Activated T-helper 1 cell treated with anti-CD3 and anti-CD28 coated beads, Interleukin-2, amount 50 U/mL, for 16 hours (primary cell): Measurements from ENCODE around the gene ADARB2.

Experiments used
- DNase-seq, 2 donors: peaks; one replicate each; pipeline ENCODE4 v3.0.0-alpha.2; 2020; ENCODE audit warnings: low read depth in 1 of 2, low spot score in 1 of 2

ADARB2 gene

DNA sequence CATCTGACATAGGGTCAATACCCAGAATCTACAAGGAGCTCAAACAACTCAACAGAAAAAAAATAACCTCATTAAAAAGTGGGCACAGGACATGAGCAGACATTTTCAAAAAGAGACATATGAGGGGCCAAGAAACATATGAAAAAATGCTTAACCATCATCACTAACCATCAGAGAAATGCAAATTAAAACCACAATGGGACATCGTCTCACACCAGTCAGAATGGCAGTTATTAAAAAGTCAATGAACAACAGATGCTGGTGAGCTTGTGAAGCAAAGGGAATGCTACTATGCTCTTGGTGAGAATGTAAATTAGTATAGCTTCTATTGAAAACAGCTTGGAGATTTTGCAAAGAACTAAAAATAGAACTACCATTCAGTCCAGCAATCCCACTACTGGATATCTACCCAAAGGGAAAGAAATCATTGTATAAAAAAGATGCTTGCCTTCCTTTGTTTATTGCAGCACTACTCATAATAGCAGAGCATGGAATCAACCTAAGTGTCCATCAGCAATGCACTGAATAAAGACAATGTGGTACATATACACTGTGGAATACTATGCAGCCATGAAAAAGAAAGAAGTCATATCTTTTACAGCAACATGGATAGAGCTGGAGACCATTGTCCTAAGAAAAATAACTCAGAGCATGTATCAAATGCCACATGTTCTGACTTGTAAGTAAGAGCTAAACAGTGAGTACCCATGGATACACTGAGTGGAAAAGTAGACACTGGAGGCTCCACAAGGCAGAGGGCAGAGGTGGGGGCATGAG is 139.8 kb downstream of the ADARB2 start:
- no peak for DNase-seq

DNA sequence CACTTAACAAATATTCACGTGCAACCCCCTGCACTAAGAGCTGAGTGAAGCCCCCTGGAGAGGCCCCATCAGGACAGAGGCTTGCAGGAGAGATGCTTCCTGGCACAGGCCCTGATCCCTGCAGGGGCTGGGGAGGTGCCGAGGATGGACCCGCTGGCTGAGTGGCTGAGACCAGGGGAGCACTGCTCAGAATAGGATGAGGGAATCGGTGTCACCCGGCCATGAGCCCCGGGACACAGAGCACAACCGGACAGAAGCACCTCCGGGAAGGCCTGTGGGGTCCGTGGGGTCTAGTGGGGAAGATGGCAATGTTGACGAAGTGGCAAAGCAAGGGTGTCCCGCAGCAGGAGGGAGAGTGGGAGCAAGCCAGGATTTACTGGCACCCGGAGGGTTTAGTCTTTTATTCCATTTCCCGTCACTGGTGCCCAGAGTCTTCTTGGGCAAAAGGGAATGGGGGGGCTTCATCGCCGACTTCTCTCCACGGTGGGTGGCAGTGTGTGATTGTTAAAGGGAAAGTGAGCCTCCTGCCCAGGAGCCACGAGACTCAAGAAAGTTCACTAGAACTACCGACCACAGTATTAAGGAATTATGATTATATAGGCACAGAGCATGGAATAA is 140.7 kb downstream of the ADARB2 start:
- no peak for DNase-seq

DNA sequence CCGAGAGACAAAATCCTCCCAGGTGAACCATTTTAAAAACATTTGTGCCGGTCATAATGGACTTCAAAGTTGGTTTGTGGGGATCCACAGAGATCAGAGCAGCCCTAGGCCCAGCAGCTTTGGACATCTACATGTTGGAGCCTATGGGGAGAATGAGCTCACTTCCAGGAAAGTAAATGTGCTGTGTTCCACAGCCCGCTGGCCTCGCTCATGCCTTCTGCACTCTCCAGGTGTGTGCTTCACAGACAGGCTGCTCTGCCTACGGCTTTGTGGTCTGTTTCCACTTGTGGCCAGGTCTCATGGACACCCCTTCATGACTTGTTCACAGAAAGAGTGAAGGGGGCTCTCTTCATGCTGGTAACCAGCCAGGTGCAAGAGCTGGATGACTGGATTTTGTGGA is 141.6 kb downstream of the ADARB2 start:
- no peak for DNase-seq

DNA sequence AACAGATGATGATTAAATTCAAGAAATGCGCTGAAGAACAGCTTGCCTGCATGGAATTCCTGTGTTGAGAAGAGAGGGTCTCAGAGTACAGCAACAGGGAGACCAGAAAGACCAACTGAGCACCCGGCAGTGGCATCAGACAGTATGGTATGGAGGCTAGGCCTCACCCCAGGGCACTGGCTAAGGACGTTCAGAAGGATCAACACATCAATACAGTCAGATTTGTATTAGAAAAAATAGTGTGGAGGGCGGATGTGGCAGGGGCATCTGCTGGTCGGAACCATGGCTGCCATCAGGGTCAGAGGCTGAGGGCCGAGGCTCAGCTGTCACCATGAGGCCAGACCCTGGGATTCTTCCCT is 142.1 kb downstream of the ADARB2 start:
- no peak for DNase-seq

DNA sequence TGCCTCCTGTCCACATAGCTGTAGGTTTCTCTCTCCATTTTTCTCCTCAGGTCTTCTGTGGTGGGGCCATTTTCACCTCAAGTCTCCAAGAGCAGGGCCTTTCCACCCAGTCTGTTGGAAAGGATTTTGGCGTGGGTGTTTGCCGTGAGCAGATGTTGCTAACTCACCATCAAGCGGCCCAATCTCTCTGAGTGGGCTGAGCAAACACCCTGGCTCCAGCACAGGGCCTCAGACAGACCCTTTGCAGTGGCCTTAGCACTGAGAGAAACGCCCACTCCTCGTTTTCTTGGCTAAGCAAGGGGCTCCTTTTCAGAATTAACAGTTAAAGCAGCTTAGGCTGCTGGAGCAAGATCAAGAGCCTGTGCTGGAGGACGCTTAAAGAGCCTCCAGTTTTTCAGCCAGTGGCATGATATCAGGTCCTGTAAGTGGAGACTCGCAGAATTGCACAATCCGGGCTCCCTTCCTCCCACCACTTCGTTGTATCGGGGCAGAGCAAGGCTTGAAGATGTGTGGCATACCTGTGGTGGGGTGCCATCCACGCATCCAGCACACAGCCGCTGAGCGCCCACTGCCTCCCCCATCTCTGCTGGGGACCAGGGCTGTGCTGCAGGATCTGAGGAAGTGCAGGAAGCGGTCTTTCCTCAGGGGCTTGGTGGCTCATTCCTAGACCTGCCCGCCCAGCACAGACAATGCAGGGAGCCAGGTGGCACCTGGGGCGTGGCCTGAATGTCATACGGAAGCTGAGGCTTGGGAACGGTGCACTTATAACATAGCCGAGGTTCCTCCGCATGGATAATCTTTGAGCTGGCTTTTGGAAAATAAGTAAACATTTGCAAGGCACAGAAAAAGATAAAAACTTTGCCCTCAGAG is 142.7 kb downstream of the ADARB2 start:
- DNase-seq, result no peak

DNA sequence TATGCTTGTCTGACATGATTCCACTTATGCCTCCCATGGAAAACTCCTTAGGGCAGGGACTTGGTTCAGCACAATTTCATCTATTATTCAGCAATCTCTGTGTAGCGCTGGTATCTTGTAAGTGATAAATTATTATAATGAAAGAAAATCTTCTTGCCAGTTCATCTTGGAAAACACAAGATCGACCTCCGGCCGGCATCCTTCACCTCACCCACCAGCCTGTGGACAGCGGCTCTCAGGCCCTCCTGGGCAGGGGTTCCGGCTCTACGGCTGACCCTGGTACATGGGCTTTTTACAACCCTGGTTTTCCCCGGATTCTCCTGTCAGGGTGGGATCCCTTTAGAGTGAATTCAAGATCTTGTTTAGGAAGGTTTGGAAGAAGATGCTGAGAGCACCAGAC is 145.6 kb downstream of the ADARB2 start:
- DNase-seq, result no peak

DNA sequence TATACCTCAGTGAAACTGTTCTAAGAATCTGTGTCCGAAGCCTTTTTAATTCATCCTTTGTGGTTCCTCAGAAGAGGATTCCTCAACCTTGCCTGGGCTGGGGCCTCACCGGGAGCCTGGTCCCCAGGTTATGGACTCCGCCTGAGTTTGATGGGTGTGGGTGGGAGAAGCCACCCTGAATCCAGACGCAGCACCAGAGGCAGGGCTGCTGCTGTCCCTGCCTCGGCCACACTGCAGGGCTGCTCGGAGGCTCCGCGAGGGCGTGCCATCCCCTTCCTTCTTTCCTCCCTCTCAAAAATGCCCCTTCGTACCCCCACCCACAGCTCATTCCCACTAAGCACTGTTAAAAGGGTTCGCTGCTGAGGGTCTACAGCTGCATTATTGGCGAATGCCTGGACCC is 146.3 kb downstream of the ADARB2 start:
- DNase-seq, result no peak

DNA sequence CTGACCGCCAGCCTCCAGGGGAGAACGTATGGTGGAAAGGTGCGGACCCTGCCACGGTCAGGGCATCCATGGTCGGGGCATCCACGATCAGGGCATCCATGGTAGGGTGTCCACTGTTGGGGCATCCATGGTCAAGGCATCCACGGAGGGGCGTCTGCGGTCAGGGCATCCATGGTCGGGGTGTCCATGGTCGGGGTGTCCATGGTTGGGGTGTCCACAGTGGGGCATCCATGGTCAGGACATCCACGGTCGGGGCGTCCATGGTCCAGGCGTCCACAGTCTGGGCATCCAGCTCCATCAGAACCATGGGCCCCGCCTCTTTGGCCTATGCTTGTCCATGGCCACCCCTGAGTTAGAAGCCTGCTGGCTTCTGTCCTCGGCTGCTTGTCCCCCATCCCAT is 148.1 kb downstream of the ADARB2 start:
- DNase-seq, result no peak

DNA sequence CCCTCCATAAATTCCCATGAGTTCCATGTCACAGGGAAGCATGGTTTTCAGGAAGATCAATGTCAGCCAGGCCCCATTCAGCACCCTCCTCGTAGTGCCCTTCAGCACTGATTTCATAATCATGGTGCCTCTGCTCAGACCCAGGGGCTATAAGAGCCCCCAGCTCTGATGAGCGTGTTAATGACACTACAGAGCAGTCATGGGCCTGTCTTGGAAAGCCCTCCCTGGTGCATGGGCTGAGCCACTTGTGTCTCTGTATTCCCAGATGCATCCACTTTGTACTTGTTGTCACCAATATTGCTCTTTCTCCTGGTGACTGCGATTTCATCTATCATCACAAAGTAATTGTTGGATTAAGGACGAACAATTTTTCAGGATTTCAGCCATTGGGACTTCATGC is 154.6 kb downstream of the ADARB2 start:
- no peak for DNase-seq

DNA sequence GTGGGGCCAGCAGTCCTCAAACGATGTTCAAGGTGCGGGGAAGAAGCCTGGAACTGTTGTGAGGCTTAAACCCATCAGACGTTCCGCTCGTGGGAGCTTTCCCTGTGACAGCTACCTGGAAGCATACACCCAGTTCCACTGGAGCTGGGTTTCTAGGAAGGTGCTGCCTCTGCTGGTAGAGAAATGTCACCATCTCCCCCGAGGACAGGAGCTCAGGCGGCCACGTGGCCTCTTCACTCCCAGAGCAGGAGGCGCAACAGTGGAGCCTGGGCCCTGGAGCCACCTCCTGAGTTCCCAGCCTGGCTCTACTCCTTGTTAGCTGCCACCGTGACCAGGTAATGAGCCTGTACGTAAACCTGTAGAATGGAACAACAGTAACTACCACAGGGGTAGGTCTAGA is 156.1 kb downstream of the ADARB2 start:
- DNase-seq, result no peak

DNA sequence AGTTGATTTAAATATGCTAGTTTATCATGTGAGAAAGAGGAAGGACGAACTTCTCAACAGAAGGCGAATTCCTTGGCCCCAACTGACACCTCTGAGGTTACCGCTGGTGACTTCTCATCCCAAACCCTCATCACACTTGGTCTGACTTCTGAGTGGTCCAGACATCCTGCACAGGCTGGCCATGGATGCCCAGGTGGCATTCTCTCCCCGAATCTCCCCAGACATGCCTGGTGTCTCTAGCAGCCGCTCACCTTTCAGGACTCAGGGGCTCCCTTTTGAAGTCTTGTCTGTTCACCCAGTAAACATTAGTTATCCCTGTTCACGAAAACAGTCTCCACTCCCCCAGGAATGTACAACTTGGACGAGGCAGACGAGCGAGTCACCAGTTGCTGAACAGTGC is 157.7 kb downstream of the ADARB2 start:
- no peak for DNase-seq

DNA sequence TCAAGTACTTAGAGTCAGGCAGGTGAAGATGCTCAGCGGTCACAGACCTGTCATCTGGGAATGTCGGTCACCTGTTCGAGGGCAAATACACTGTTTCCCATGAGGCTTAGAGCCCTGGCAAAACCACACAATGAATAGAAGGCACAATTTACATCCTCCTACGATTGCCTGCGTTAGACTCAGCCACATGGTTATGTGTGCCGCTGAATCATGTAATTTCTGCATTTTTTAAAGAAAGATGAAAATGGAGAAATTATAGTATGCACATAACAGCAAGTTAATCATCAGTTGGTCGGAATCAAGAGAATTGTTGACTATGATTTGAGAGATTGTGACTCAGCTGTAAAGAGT is 158.2 kb downstream of the ADARB2 start:
- DNase-seq, result no peak

DNA sequence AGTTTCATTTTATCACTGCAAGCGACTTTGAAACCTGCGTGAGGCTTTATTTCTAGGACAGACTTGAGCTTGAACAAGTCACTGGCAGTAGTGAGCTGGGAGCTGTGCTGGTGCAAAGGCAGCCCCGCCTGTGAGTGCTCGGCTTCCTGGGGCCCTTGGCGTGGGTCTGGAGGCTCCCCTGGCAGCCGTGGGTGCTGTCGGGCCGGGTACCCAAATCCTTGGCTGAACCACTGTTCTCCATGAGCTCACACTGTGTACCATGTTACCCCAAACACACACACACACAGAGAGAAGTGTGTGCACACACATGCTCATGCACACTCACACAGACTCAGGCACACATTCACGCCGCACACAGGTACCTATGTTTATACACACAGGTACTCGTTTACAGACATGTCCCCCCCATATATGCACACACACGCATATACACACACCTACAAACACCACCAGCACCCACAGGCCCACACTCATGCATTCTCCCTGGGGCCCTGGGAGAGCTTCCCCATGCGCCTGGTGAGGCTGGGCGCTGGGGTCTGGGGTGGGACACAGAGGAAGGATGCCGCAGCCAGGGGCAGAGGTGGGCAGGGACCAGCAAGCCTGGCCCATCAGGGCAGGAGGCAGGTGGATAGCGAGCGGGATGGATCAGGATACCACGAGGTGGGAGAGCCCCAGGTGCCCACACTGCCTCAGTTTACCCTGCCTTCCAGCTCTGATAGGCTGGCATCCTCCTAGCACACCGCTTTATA is 158.8 kb downstream of the ADARB2 start:
- DNase-seq, result no peak

DNA sequence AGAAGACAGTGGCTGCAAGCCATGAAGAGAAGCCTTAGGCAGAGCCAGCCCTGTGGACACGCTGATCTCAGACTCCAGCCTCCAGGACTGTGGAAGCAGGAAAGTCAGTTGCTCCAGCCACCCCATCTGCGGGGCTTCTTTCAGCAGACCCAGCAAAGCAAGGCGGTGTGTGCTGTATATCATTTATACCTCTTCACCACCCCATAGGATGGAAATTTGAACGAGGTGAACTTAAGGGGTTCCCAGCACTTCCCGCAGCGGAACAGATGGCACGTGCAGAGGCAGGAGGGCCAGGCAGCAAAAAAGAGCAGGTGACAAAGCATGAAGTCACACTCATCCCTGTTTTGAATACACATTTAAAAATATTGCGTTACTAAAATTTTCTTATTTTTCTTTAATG is 159.4 kb downstream of the ADARB2 start:
- DNase-seq, result no peak

DNA sequence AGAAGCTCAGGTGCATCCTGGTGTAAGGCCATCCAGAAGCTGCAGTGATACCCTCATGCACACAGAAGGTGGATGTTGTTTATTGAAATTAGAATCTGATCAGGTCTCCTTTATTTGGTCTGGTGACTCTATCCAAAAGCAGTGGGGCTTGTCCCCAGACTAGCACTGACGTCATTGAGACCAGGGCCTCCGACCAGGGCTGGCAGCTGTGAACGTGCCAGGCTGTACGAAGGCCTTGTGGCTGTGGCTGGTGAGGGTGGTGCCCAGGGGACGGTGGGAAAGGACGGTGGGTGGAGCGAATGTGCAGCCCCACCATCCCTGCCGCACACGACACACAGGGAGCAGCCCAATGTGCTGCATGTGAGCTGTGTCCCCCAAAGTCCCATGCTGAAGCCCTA is 160.0 kb downstream of the ADARB2 start:
- DNase-seq, result no peak

DNA sequence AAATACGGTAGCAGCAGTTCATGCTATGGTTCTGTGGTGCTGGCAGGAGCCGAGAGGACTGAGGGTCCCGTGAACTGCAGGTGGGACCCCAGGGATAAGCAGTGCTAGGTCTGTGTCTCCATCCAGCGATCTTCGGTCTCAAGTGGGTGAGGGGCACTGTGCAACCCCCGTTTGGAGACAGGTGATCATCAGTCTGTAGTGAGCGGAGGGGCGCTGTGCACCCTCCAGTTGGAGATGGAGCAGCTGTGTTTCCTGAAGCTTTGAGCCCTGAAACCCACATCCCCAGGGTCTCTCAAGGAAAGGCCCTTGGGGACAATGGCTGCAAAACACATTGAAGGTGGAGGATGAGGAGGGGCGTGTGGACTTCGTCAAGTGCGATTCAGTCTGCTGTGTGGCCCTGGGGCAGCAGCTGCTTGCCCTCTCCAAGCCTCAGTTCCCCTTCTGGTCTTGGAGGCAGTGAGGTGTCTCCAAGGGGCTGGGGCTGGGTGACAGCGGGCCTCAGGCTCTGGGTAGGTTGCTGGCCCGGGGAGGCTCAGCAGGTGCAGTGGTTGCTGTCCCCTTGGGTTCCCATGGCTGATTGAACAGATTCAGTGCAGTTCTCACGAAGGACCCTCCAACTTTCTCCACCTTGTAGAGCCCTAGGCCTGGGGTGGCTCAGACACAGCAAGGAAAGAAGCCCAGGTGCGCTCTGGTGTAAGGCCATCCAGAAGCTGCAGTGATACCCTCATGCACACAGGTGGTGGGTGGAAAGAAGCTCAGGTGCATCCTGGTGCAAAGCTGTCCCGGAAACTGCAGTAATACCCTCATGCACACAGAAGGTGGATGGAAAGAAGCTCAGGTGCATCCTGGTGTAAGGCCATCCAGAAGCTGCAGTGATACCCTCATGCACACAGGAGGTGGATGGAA is 160.6 kb downstream of the ADARB2 start:
- DNase-seq, result no peak

DNA sequence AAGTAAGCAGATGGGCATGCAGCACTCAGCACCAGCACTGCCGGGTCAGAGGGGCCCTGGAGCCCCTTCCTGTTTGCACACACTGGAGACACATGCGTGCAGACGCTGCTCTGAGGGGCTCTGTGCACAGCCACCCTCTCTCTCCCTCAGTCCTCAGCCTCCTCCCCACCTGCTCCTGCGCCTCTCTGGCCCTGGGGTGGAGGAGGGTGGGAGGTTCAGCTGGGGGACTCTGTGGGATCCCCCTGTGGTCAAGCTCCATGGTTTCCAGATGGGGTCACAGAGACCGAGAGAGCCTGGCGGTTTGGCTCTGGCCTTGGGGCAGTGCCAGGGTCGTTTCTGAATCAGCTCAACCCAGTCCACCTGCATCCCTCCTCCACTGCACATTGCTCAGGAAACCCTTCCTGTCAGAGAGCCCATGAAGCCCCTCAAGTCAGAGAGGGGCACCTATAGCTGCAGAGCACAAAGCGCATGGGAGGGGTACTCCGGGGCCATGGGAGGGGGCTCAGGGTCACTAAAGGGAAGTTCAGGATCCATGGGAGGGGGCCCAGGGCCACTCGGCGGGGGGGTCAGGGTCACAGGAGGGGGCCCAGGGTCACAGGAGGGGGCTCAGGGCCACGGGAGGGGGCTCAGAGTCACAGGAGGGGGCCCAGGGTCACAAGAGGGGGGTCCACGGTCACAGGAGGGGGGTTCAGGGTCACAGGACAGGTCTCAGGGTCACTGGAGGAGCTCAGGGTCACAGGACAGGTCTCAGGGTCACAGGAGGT is 161.7 kb downstream of the ADARB2 start:
- no peak for DNase-seq

DNA sequence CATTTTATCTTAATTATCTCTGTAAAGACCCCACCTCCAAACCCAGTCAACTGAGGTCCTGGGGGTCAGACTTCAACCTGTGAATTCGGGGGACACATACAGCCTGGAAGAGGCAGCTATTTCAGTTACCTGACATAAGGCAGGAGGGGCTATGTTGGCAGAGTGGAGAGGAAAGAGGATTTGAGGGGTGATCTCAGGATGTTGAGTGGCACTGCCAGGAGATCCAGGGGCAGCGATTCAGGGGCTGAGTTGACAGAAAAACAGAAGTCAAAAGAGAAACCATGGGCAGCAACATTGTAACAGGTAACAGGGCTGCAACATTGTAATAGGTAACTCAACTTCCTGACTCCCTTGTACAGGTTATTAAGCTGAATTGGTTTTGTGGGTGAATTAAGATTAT is 162.6 kb downstream of the ADARB2 start:
- no peak for DNase-seq

DNA sequence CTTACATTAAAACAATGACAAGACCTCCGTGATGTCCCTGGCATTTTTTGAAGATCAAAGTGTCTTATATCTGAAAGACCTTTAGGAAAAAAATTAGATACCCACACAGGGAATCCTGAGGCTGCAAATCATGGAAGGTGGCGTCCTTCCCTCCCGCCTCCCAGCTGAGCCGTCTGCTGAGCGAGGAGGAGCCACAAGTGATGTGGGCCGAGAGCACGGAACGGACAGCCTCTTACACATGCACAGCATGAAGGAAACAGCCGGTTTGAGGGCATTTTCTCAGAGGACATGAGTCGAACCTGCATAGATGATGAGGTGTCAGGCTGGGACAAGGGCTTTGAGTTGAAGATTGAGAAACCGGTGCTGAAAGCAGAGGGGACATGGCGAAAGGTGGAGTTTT is 163.3 kb downstream of the ADARB2 start:
- DNase-seq, result no peak
